ENCODE measurements around the gene DHCR24. TPM values are rescaled to one million over a fixed set of nuclear protein-coding genes. Genes with fewer than 3 reads are reported as not detected.

The DHCR24 gene
- total and polyA plus RNA-seq, 2 donors (not counting 3 experiments of a cell fraction or from before 2014, with no cell fraction given): 223 to 239 TPM

DNA sequence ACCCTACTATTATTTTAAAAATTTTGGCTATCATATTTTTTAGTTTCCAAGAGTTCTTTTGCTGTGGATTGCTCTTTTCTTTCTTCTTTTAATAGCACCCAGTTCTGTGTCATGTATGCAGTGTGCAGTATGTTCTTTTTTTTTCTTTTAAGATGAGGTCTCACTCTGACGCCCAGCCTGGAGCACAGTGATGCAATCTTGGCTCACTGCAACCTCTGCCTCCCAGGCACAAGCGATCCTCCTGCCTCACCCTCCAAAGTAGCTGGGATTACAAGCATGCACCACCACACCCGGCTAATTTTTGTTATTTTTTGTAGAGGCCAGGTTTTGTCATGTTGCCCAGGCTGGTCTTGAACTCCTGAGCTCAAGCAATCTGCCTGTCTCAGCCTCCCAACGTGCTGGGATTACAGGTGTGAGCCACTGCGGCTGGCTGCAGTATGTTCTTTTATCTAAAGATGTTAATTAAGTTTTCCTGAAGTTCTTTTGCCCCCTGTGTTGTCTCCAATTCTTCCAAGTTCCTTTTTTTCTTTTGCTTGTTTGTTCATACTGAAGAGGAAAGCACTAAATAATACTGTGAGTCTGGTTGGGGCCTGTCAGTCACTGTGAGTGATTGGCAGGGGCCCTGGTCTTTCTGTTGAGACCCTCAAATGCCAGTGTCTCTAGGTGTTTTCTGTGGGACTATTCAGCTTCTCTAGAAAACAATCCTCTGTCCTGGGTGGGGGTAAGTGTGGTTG, 68.4 kb downstream of the DHCR24 start:
- dilution Hi-C loops (cut with MboI; ENCODE audit: extremely low pct_ligation_motif_present, low sequenced_read_pairs): no loop called here
- Histone ChIP-seq H3K79me2 (ENCODE audit: control insufficient read depth, insufficient read depth, low read length) (no peaks in the 10 kb centered on the region), H3K4me1 (ENCODE audit: control insufficient read depth, extremely low read depth, insufficient read depth, low read length) (no peaks in the 10 kb centered on the region), H3K36me3 (ENCODE audit: control insufficient read depth in 2 of 2, extremely low read depth in 1 of 2, insufficient read depth in 2 of 2, low read length in 2 of 2) (no peaks in the 10 kb centered on the region), H3K4me3 (replicated peaks in 1 of 3; ENCODE audit: insufficient read depth in 1 of 3, low read depth in 1 of 3, low read length in 3 of 3) (no peak overlapping the region), H4K20me1 (replicated peaks; ENCODE audit: control insufficient read depth, extremely low read depth, insufficient read depth, low read length) (no peaks in the 10 kb centered on the region), H3K27me3 (ENCODE audit: control insufficient read depth in 2 of 2, insufficient read depth in 2 of 2, low read length in 2 of 2) (peaks cover 0 to 4% of the 10 kb centered on the region in 2 experiments), H3K4me2 (ENCODE audit: insufficient read depth, low read length) (no peak overlapping the region), H2AFZ (ENCODE audit: low read depth, low read length) (no peak overlapping the region), H3K9me3 (replicated peaks; ENCODE audit: control insufficient read depth, insufficient read depth, low read length) (no peaks in the 10 kb centered on the region), H3K9ac (replicated peaks; ENCODE audit: extremely low read depth, insufficient read depth, low read length) (no peak overlapping the region), H3K9me1 (replicated peaks; ENCODE audit: control insufficient read depth, extremely low read depth, insufficient read depth, low read length) (no peaks in the 10 kb centered on the region), H3K27ac (ENCODE audit: insufficient read depth, low read depth, low read length) (no peak overlapping the region)
- BruUV-seq (replicated peaks): no TSS peak
- no peak for TF ChIP-seq FOS (IDR thresholded peaks at IDR 0.05; ENCODE audit: borderline replicate concordance, insufficient read depth, low read length)
- DNase-seq (ENCODE audit: low read depth, low spot score) (no peak), FAIRE-seq (no peak)
- ChIA-PET CTCF (interaction anchor here (0.7 kb wide), 1 partner anchor 9 kb away, joined by 4 read pairs; no protein-coding TSS in a partner anchor), POLR2A (no interaction called here)
- intact Hi-C loops (cut with micrococcal nuclease): no loop called here

- no peak overlapping the region for H3K4me2 ChIP-seq (ENCODE audit: insufficient read depth, low read length)
- H3K27me3 ChIP-seq (ENCODE audit: control insufficient read depth in 2 of 2, insufficient read depth in 2 of 2, low read length in 2 of 2): no peaks in the 10 kb centered on the region
- no peak overlapping the region for H3K4me3 ChIP-seq (replicated peaks in 1 of 3; ENCODE audit: insufficient read depth in 1 of 3, low read depth in 1 of 3, low read length in 3 of 3)
- no peaks in the 10 kb centered on the region for H3K4me1 ChIP-seq (ENCODE audit: control insufficient read depth, extremely low read depth, insufficient read depth, low read length)
- no peak overlapping the region for H3K27ac ChIP-seq (ENCODE audit: insufficient read depth, low read depth, low read length)
- BruUV-seq (replicated peaks): no TSS peak
- no peaks in the 10 kb centered on the region for H3K9me1 ChIP-seq (replicated peaks; ENCODE audit: control insufficient read depth, extremely low read depth, insufficient read depth, low read length)
- TF ChIP-seq MYC (IDR thresholded peaks at IDR 0.05; ENCODE audit: low read depth, low read length) (no peak), JUN (IDR thresholded peaks at IDR 0.05; ENCODE audit: borderline replicate concordance, insufficient read depth, insufficient read length, low read depth) (no peak), CTCF (IDR thresholded peaks at IDR 0.05; ENCODE audit: extremely low read depth in 1 of 2, insufficient read depth in 1 of 2, low read depth in 1 of 2, low read length in 2 of 2) (no peak), POLR2A (IDR thresholded peaks at IDR 0.05; ENCODE audit: low read depth, low read length) (no peak), GATA2 (IDR thresholded peaks at IDR 0.05; ENCODE audit: insufficient read depth, insufficient read length, low read depth, low read length) (no peak), POLR2AphosphoS5 (IDR thresholded peaks at IDR 0.05; ENCODE audit: insufficient read depth, low read depth, low read length) (no peak), EZH2 (IDR thresholded peaks at IDR 0.05; ENCODE audit: borderline replicate concordance, low read depth, low read length, severe bottlenecking) (no peak), FOS (IDR thresholded peaks at IDR 0.05; ENCODE audit: borderline replicate concordance, insufficient read depth, low read length) (no peak)
- TF ChIP-seq, protein P1, sequence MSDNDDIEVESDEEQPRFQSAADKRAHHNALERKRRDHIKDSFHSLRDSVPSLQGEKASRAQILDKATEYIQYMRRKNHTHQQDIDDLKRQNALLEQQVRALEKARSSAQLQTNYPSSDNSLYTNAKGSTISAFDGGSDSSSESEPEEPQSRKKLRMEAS (IDR thresholded peaks at IDR 0.05; ENCODE audit: insufficient read depth, insufficient read length): no peak
- no peak for FAIRE-seq
- no peaks in the 10 kb centered on the region for H3K79me2 ChIP-seq (ENCODE audit: control insufficient read depth, insufficient read depth, low read length)
- no peaks in the 10 kb centered on the region for H3K9me3 ChIP-seq (replicated peaks; ENCODE audit: control insufficient read depth, insufficient read depth, low read length)
- no peak overlapping the region for H2AFZ ChIP-seq (ENCODE audit: low read depth, low read length)
- no peak for DNase-seq (ENCODE audit: low read depth, low spot score)
- ChIA-PET POLR2A (no interaction called here), CTCF (interaction anchor here (0.5 kb wide), 1 partner anchor 46 kb away, joined by 3 read pairs; no protein-coding TSS in a partner anchor)
- intact Hi-C loops (cut with micrococcal nuclease): no loop called here
- H4K20me1 ChIP-seq (replicated peaks; ENCODE audit: control insufficient read depth, extremely low read depth, insufficient read depth, low read length): no peaks in the 10 kb centered on the region
- no peaks in the 10 kb centered on the region for H3K36me3 ChIP-seq (ENCODE audit: control insufficient read depth in 2 of 2, extremely low read depth in 1 of 2, insufficient read depth in 2 of 2, low read length in 2 of 2)
- dilution Hi-C loops (cut with MboI; ENCODE audit: extremely low pct_ligation_motif_present, low sequenced_read_pairs): no loop called here
- H3K9ac ChIP-seq (replicated peaks; ENCODE audit: extremely low read depth, insufficient read depth, low read length): no peak overlapping the region
Observed at GRCh38 chr1:54816951-54817350, 70.0 kb downstream of the DHCR24 start.

Measured in endothelial cell of umbilical vein (primary cell).